HEK293T (cell line): ENCODE data around the gene SEPTIN5.

Experiments used
- CTCF ChIA-PET: fragments of 350-600 bp; formaldehyde crosslinking; extraction: SDS; loops from one replicate; lab custom pipeline; 2021; ENCODE audit warnings: antibody characterized with exemption, inconsistent platforms; lab: Yijun Ruan, JAX
- POLR2A ChIA-PET: fragments of 350-600 bp; formaldehyde crosslinking; extraction: SDS; loops from one replicate; lab custom pipeline; 2020; ENCODE audit warnings: antibody characterized with exemption, inconsistent platforms; lab: Yijun Ruan, JAX
- DNase-seq: peaks from one replicate; pipeline ENCODE4 v3.0.0; 2012; ENCODE audit warnings: mixed read lengths; ENCODE audit errors: extremely low spot score
- ARNT ChIP-seq: fragments of 450-650 bp; IDR thresholded peaks from 2 replicates; pipeline ENCODE4 v1.6.1; 2017; ENCODE audit warnings: mild to moderate bottlenecking
- BHLHE40 ChIP-seq: fragments of 450-650 bp; IDR thresholded peaks from 2 replicates; pipeline ENCODE4 v1.6.1; 2016; ENCODE audit warnings: mild to moderate bottlenecking, moderate library complexity, borderline replicate concordance
- CTBP1 ChIP-seq: fragments of 450-650 bp; IDR thresholded peaks from 2 replicates; pipeline ENCODE4 v1.6.1; 2016; ENCODE audit warnings: borderline replicate concordance
- ELF4 ChIP-seq: fragments of 450-650 bp; IDR thresholded peaks from 2 replicates; pipeline ENCODE4 v1.6.1; 2017; ENCODE audit warnings: antibody characterized with exemption
- FOXA1 ChIP-seq: fragments of 450-650 bp; IDR thresholded peaks from 2 replicates; pipeline ENCODE4 v1.6.1; 2016; ENCODE audit warnings: mild to moderate bottlenecking
- FOXK2 ChIP-seq: fragments of 450-650 bp; IDR thresholded peaks from 2 replicates; pipeline ENCODE4 v1.6.1; 2016; ENCODE audit warnings: mild to moderate bottlenecking
- FOXM1 ChIP-seq: fragments of 450-650 bp; IDR thresholded peaks from 2 replicates; pipeline ENCODE4 v1.6.1; 2017; ENCODE audit warnings: mild to moderate bottlenecking, borderline replicate concordance
- HDGF ChIP-seq: fragments of 450-650 bp; IDR thresholded peaks from 2 replicates; pipeline ENCODE4 v1.6.1; 2017; ENCODE audit warnings: antibody characterized with exemption, borderline replicate concordance
- L3MBTL2 ChIP-seq: fragments of 450-650 bp; conservative IDR thresholded peaks from 2 replicates; pipeline ENCODE4 v1.6.1; 2016; ENCODE audit warnings: mild to moderate bottlenecking
- LEF1 ChIP-seq: fragments of 450-650 bp; IDR thresholded peaks from 2 replicates; pipeline ENCODE4 v1.6.1; 2017; ENCODE audit warnings: mild to moderate bottlenecking, borderline replicate concordance
- NFRKB ChIP-seq: fragments of 450-650 bp; IDR thresholded peaks from 2 replicates; pipeline ENCODE4 v1.6.1; 2016; ENCODE audit warnings: mild to moderate bottlenecking, moderate library complexity
- PKNOX1 ChIP-seq: fragments of 450-650 bp; IDR thresholded peaks from 2 replicates; pipeline ENCODE4 v1.6.1; 2016
- SP1 ChIP-seq: fragments of 450-650 bp; IDR thresholded peaks from 2 replicates; pipeline ENCODE4 v1.6.1; 2017
- SUZ12 ChIP-seq: fragments of 450-650 bp; IDR thresholded peaks from 2 replicates; pipeline ENCODE4 v1.6.1; 2016; ENCODE audit warnings: mild to moderate bottlenecking
- TARDBP ChIP-seq: fragments of 450-650 bp; IDR thresholded peaks from 2 replicates; pipeline ENCODE4 v1.6.1; 2016
- ZNF384 ChIP-seq: fragments of 450-650 bp; IDR thresholded peaks from 2 replicates; pipeline ENCODE4 v1.6.1; 2016

Gene SEPTIN5

GRCh38 chr22:19703869-19704268, 10.4 kb upstream of the SEPTIN5 start:
- DNase-seq, result no peak
- ChIA-PET CTCF (no interaction called here), POLR2A (no interaction called here)
- TF ChIP-seq SP1 (no peak), HDGF (no peak), L3MBTL2 (no peak), ZNF384 (no peak), FOXK2 (no peak)

- ChIA-PET CTCF (interaction anchor here (1.7 kb wide), 1 partner anchor 25 kb away, joined by 10 read pairs; no protein-coding TSS in a partner anchor), POLR2A (interaction anchor here (1.0 kb wide), 1 partner anchor 413 kb away, joined by 3 read pairs; the partner anchor contains the start of gene CLTCL1)
- TF ChIP-seq NFRKB, result no peak
- no peak for TF ChIP-seq HDGF
- no peak for TF ChIP-seq PKNOX1
- TF ChIP-seq SP1, result no peak
- TF ChIP-seq CTBP1, result no peak
- TF ChIP-seq L3MBTL2, result no peak
- no peak for TF ChIP-seq TARDBP
- TF ChIP-seq ARNT, result no peak
- no peak for TF ChIP-seq LEF1
- TF ChIP-seq SUZ12, result no peak
- no peak for TF ChIP-seq ZNF384
- no peak for TF ChIP-seq ELF4
- no peak for DNase-seq
Measured at GRCh38 chr22:19704355-19705015, 9.8 kb upstream of the SEPTIN5 start.

- no peak for DNase-seq
- POLR2A ChIA-PET, result interaction anchor here (1.0 kb wide), 1 partner anchor 414 kb away, joined by 3 read pairs; the partner anchor contains the start of gene CLTCL1
Measured at GRCh38 chr22:19705181-19705934, 8.9 kb upstream of the SEPTIN5 start.

GRCh38 chr22:19706661-19707151, 7.6 kb upstream of the SEPTIN5 start:
- CTCF ChIA-PET, result no interaction called here
- POLR2A ChIA-PET, result no interaction called here
- no peak for TF ChIP-seq ELF4
- no peak for TF ChIP-seq CTBP1
- TF ChIP-seq ZNF384, result no peak
- TF ChIP-seq L3MBTL2, result no peak
- TF ChIP-seq ARNT, result no peak
- no peak for TF ChIP-seq FOXK2
- TF ChIP-seq SP1, result no peak
- TF ChIP-seq LEF1, result no peak
- TF ChIP-seq FOXA1, result no peak
- TF ChIP-seq FOXM1, result no peak
- no peak for TF ChIP-seq HDGF
- TF ChIP-seq NFRKB, result no peak
- no peak for TF ChIP-seq BHLHE40
- no peak for TF ChIP-seq TARDBP
- TF ChIP-seq SUZ12, result no peak
- no peak for TF ChIP-seq PKNOX1
- no peak for DNase-seq

More at GRCh38 chr22:19705181-19705934, 8.9 kb upstream of the SEPTIN5 start:
- CTCF ChIA-PET, result interaction anchor here (1.7 kb wide), 1 partner anchor 26 kb away, joined by 10 read pairs; no protein-coding TSS in a partner anchor
- TF ChIP-seq SUZ12, result no peak
- TF ChIP-seq ARNT, result no peak
- no peak for TF ChIP-seq LEF1
- no peak for TF ChIP-seq HDGF
- no peak for TF ChIP-seq FOXA1
- TF ChIP-seq CTBP1, result no peak
- no peak for TF ChIP-seq L3MBTL2
- no peak for TF ChIP-seq TARDBP
- TF ChIP-seq PKNOX1, result no peak
- TF ChIP-seq FOXM1, result no peak
- no peak for TF ChIP-seq ELF4
- no peak for TF ChIP-seq ZNF384
- no peak for TF ChIP-seq NFRKB
- no peak for TF ChIP-seq FOXK2
- no peak for TF ChIP-seq BHLHE40
